DND-41 (cell line): ENCODE results near the gene LGI1.

Source experiments
- ATAC-seq: fragments of 200-7000 bp; cut with Tn5 transposase; 3 replicates; pipeline ENCODE4 v1.9.1; 2021; ENCODE audit warnings: low read depth; ENCODE audit not compliant: insufficient read depth
- DNase-seq: peaks from one replicate; pipeline ENCODE4 v3.0.0-alpha.2; 2020
- H2AFZ ChIP-seq: 2 replicates; pipeline ENCODE4 v1.6.0; 2012; ENCODE audit warnings: low read depth, low read length
- H3K27ac ChIP-seq: 2 replicates; pipeline ENCODE4 v1.5.1; 2012; ENCODE audit warnings: low read length, inconsistent platforms
- H3K27me3 ChIP-seq: fragments of 200-600 bp; sonication (generic); 2 replicates; pipeline ENCODE4 v1.6.0; 2012; ENCODE audit warnings: low read length, mild to moderate bottlenecking, inconsistent platforms; ENCODE audit not compliant: insufficient read depth, poor library complexity
- H3K36me3 ChIP-seq: 2 replicates; pipeline ENCODE4 v1.5.1; 2012; ENCODE audit warnings: low read length, inconsistent platforms; ENCODE audit not compliant: insufficient read depth
- H3K4me1 ChIP-seq: 2 replicates; pipeline ENCODE4 v1.5.1; 2012; ENCODE audit warnings: mild to moderate bottlenecking, low read length; ENCODE audit not compliant: insufficient read depth
- H3K4me2 ChIP-seq: 2 replicates; pipeline ENCODE4 v1.6.0; 2012; ENCODE audit warnings: mild to moderate bottlenecking, moderate library complexity, low read length, inconsistent platforms; ENCODE audit not compliant: insufficient read depth
- H3K4me3 ChIP-seq, 2 experiments: fragments of 200-600 bp in 1 of 2; shearing (Covaris generic) in 1 of 2; 2 replicates each; pipeline ENCODE4 v1.5.1; 2012 to 2016; ENCODE audit warnings: inconsistent platforms in 2 of 2, low read length in 2 of 2, mild to moderate bottlenecking in 2 of 2, low read depth in 1 of 2, moderate library complexity in 1 of 2
- H3K79me2 ChIP-seq: 2 replicates; pipeline ENCODE4 v1.6.0; 2012; ENCODE audit warnings: low read length, inconsistent platforms; ENCODE audit not compliant: insufficient read depth
- H3K9ac ChIP-seq: 2 replicates; pipeline ENCODE4 v1.6.0; 2012; ENCODE audit warnings: low read depth, mild to moderate bottlenecking, inconsistent platforms, low read length, moderate library complexity
- H3K9me3 ChIP-seq: 2 replicates; pipeline ENCODE4 v1.5.1; 2012; ENCODE audit warnings: low read length, moderate library complexity, mild to moderate bottlenecking, inconsistent platforms; ENCODE audit not compliant: insufficient read depth, severe bottlenecking
- H4K20me1 ChIP-seq: 2 replicates; pipeline ENCODE4 v1.6.0; 2012; ENCODE audit warnings: low read length; ENCODE audit not compliant: insufficient read depth
- CTCF ChIP-seq: IDR thresholded peaks from 2 replicates; pipeline ENCODE4 v1.5.1; 2012; ENCODE audit warnings: borderline replicate concordance, low read length, moderate library complexity, mild to moderate bottlenecking; ENCODE audit not compliant: poor library complexity, severe bottlenecking; ENCODE audit errors: extremely low read depth
- EZH2 ChIP-seq: IDR thresholded peaks from 3 replicates; pipeline ENCODE4 v1.6.1; 2012; ENCODE audit warnings: borderline replicate concordance, low read depth, mild to moderate bottlenecking, moderate library complexity, low read length, inconsistent platforms; ENCODE audit not compliant: severe bottlenecking

The LGI1 gene

GRCh38 chr10:93806903-93807302, 49.2 kb downstream of the LGI1 start:
- DNase-seq = no peak
- Histone ChIP-seq H3K4me3 (no peak overlapping the region), H3K9me3 (no peaks in the 10 kb centered on the region), H4K20me1 (no peaks in the 10 kb centered on the region), H3K27ac (no peak overlapping the region), H3K4me2 (no peak overlapping the region), H3K36me3 (no peaks in the 10 kb centered on the region), H3K27me3 (no peaks in the 10 kb centered on the region), H2AFZ (no peak overlapping the region), H3K79me2 (no peaks in the 10 kb centered on the region), H3K9ac (no peak overlapping the region), H3K4me1 (no peaks in the 10 kb centered on the region)
- no peak for ATAC-seq
- no peak for TF ChIP-seq CTCF
- TF ChIP-seq EZH2 = no peak

GRCh38 chr10:93807371-93807770, 49.6 kb downstream of the LGI1 start:
- Histone ChIP-seq H3K27me3 (no peaks in the 10 kb centered on the region), H3K4me2 (no peak overlapping the region), H3K36me3 (no peaks in the 10 kb centered on the region), H3K4me1 (no peaks in the 10 kb centered on the region), H4K20me1 (no peaks in the 10 kb centered on the region), H3K79me2 (no peaks in the 10 kb centered on the region), H3K9ac (no peak overlapping the region), H2AFZ (no peak overlapping the region), H3K9me3 (no peaks in the 10 kb centered on the region), H3K4me3 (no peak overlapping the region), H3K27ac (no peak overlapping the region)
- TF ChIP-seq EZH2 = no peak
- TF ChIP-seq CTCF = no peak
- DNase-seq = no peak
- ATAC-seq = no peak

GRCh38 chr10:93812659-93813338, 55.1 kb downstream of the LGI1 start:
- no peaks in the 10 kb centered on the region for H3K36me3 ChIP-seq
- no peak for TF ChIP-seq CTCF
- no peak for TF ChIP-seq EZH2
- H2AFZ ChIP-seq = no peak overlapping the region
- H3K9ac ChIP-seq = no peak overlapping the region
- H3K27me3 ChIP-seq = peaks cover 19% of the 10 kb centered on the region
- H3K4me1 ChIP-seq = no peaks in the 10 kb centered on the region
- H3K27ac ChIP-seq = no peak overlapping the region
- H3K79me2 ChIP-seq = no peaks in the 10 kb centered on the region
- H4K20me1 ChIP-seq = no peaks in the 10 kb centered on the region
- DNase-seq (no peak), ATAC-seq (no peak)
- no peak overlapping the region for H3K4me2 ChIP-seq
- no peak overlapping the region for H3K4me3 ChIP-seq
- no peaks in the 10 kb centered on the region for H3K9me3 ChIP-seq
